Measurements from ENCODE around the gene KCNJ11.

Gene KCNJ11

GRCh38 chr11:17411418-17411817 is 23.0 kb upstream of the KCNJ11 start:
- intact Hi-C loops (cut with DNase I), result no loop called here

GRCh38 chr11:17410606-17411379 is 22.3 kb upstream of the KCNJ11 start:
- no peak for DNase-seq
- intact Hi-C loops (cut with DNase I), result no loop called here

More at GRCh38 chr11:17411418-17411817, 23.0 kb upstream of the KCNJ11 start:
- DNase-seq, result no peak

- no peak for DNase-seq
- intact Hi-C loops (cut with DNase I), result no loop called here
These were observed 20.2 kb upstream of the KCNJ11 start for GRCh38 chr11:17408641-17409040.

GRCh38 chr11:17408026-17408425 is 19.6 kb upstream of the KCNJ11 start:
- no peak for DNase-seq
- intact Hi-C loops (cut with DNase I), result no loop called here

- DNase-seq, result no peak
- intact Hi-C loops (cut with DNase I), result no loop called here
These were observed 19.1 kb upstream of the KCNJ11 start for GRCh38 chr11:17407575-17407974.

- intact Hi-C loops (cut with DNase I), result no loop called here
- no peak for DNase-seq
These were observed 18.3 kb upstream of the KCNJ11 start for GRCh38 chr11:17406818-17407149.

GRCh38 chr11:17406082-17406817 is 17.8 kb upstream of the KCNJ11 start:
- intact Hi-C loops (cut with DNase I), result no loop called here
- DNase-seq, result no peak

- intact Hi-C loops (cut with DNase I), result no loop called here
- DNase-seq, result peak in 41 of 42 donors; percentile 31 to 89 (median 64)
These were observed 17.0 kb upstream of the KCNJ11 start for GRCh38 chr11:17405232-17406005.

- intact Hi-C loops (cut with DNase I), result no loop called here
- DNase-seq, result no peak
These were observed 15.7 kb upstream of the KCNJ11 start for GRCh38 chr11:17403980-17404759.

- no peak for DNase-seq
- intact Hi-C loops (cut with DNase I), result no loop called here
These were observed 14.0 kb upstream of the KCNJ11 start for GRCh38 chr11:17402486-17402885.

GRCh38 chr11:17401841-17402240 is 13.4 kb upstream of the KCNJ11 start:
- intact Hi-C loops (cut with DNase I), result no loop called here
- no peak for DNase-seq

GRCh38 chr11:17401316-17401715 is 12.9 kb upstream of the KCNJ11 start:
- DNase-seq, result no peak
- intact Hi-C loops (cut with DNase I), result no loop called here

GRCh38 chr11:17400048-17400775 is 11.8 kb upstream of the KCNJ11 start:
- peak in 2 of 42 donors; percentile 30 to 50 for DNase-seq
- intact Hi-C loops (cut with DNase I), result no loop called here

GRCh38 chr11:17399236-17399635 is 10.8 kb upstream of the KCNJ11 start:
- intact Hi-C loops (cut with DNase I), result no loop called here
- no peak for DNase-seq

- intact Hi-C loops (cut with DNase I), result no loop called here
- no peak for DNase-seq
These were observed 9.0 kb upstream of the KCNJ11 start for GRCh38 chr11:17397311-17398002.

- intact Hi-C loops (cut with DNase I), result no loop called here
- no peak for DNase-seq
These were observed 8.3 kb upstream of the KCNJ11 start for GRCh38 chr11:17396598-17397310.

GRCh38 chr11:17395978-17396377 is 7.5 kb upstream of the KCNJ11 start:
- no peak for DNase-seq
- intact Hi-C loops (cut with DNase I), result no loop called here

Data from head of caudate nucleus (tissue), 42 donors.